ENCODE data around the gene TMC1. TPM values are rescaled to one million over a fixed set of nuclear protein-coding genes. Genes with fewer than 3 reads are reported as not detected.

Gene TMC1
- polyA plus RNA-seq, 3 donors, result 0.16 to 0.55 (median 0.40) TPM

DNA sequence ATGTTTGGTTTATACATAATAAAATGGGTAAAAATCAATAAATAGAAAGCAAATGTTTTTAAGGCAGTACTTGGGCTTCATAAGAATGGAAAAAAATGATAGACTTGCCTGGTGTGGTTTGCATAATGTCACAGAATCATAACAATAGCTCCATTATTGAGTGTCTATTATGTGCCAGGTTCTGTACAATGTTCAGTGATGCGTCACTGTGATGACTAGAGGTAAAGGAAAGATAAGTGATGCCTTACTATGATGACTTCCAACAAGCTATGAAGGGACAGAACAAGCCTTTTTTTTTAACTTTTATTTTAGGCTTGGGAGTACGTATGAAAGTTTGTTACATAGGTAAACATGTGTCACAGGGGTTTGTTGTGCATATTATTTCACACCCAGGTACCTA is 128.8 kb downstream of the TMC1 start:
- no peaks in the 10 kb centered on the region for H3K36me3 Mint-ChIP-seq
- no peak overlapping the region for H3K27ac Mint-ChIP-seq
- no peaks in the 10 kb centered on the region for H3K36me3 ChIP-seq (replicated peaks in 1 of 2; ENCODE audit: control insufficient read depth in 1 of 2, insufficient read depth in 2 of 2, low read length in 2 of 2)
- peaks cover 0 to 3% (median 0%) of the 10 kb centered on the region in 7 donors for H3K9me3 Mint-ChIP-seq
- no peaks in the 10 kb centered on the region for H3K9me3 ChIP-seq (replicated peaks in 1 of 2; ENCODE audit: control insufficient read depth in 1 of 2, insufficient read depth in 1 of 2, low read length in 2 of 2)
- TF ChIP-seq, protein P1, sequence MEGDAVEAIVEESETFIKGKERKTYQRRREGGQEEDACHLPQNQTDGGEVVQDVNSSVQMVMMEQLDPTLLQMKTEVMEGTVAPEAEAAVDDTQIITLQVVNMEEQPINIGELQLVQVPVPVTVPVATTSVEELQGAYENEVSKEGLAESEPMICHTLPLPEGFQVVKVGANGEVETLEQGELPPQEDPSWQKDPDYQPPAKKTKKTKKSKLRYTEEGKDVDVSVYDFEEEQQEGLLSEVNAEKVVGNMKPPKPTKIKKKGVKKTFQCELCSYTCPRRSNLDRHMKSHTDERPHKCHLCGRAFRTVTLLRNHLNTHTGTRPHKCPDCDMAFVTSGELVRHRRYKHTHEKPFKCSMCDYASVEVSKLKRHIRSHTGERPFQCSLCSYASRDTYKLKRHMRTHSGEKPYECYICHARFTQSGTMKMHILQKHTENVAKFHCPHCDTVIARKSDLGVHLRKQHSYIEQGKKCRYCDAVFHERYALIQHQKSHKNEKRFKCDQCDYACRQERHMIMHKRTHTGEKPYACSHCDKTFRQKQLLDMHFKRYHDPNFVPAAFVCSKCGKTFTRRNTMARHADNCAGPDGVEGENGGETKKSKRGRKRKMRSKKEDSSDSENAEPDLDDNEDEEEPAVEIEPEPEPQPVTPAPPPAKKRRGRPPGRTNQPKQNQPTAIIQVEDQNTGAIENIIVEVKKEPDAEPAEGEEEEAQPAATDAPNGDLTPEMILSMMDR (IDR thresholded peaks at IDR 0.05), result no peak
- no peak overlapping the region for H3K4me2 ChIP-seq (replicated peaks; ENCODE audit: extremely low read depth, low read length, poor library complexity, severe bottlenecking)
- H2AFZ ChIP-seq (ENCODE audit: insufficient read depth, low read depth, low read length, poor library complexity, severe bottlenecking), result no peak overlapping the region
- H3K9ac ChIP-seq (ENCODE audit: insufficient read depth, low read length, poor library complexity, severe bottlenecking), result no peak overlapping the region
- DNase-seq, result no peak
- no peaks in the 10 kb centered on the region for H3K27me3 ChIP-seq (ENCODE audit: control insufficient read depth in 2 of 2, insufficient read depth in 2 of 2, low read length in 2 of 2)
- peaks cover 18% of the 10 kb centered on the region for H3K4me1 Mint-ChIP-seq
- no peak overlapping the region for H3K4me3 ChIP-seq (replicated peaks in 1 of 3; ENCODE audit: low read depth in 2 of 3, low read length in 3 of 3)
- intact Hi-C loops (cut with micrococcal nuclease), result no loop called here
- H3K79me2 ChIP-seq (ENCODE audit: insufficient read depth, low read length), result no peaks in the 10 kb centered on the region
- peaks cover 16 to 19% of the 10 kb centered on the region in 2 donors for H3K4me1 ChIP-seq (ENCODE audit: control insufficient read depth in 1 of 2, insufficient read depth in 2 of 2, low read length in 2 of 2)
- no peaks in the 10 kb centered on the region for H4K20me1 ChIP-seq (ENCODE audit: insufficient read depth, low read length)
- WGBS (ENCODE audit: insufficient coverage), result no CpG with 5 or more reads among the region's 2 CpGs
- peaks cover 2 to 10% (median 5%) of the 10 kb centered on the region in 3 donors for H3K27me3 Mint-ChIP-seq (ENCODE audit: low read depth in 3 of 3)
- H3K4me3 Mint-ChIP-seq, result no peak overlapping the region
- no peak overlapping the region for H3K27ac ChIP-seq (ENCODE audit: low read depth in 1 of 2, low read length in 2 of 2)

DNA sequence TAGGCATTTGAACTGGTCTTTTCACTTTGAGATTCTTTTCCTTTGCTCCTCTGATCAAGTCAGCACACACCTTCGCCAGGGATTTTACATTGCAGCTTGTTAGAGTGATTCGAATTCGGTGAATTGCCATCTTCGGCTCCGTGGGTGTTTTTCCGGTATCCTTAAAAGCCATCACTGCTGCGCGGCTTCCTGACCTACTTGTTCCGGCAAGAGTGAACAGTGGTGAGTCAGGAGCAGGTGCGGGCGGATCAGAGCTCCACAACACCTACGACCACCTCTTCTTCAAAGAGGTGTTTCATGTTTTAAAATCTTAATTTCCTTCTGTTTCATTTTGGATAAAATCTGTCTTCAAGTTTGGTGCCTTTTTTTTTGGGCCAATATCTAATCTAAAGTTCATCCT is 134.6 kb downstream of the TMC1 start:
- TF ChIP-seq, protein P1 (IDR thresholded peaks at IDR 0.05), result no peak
- H4K20me1 ChIP-seq (ENCODE audit: insufficient read depth, low read length), result no peaks in the 10 kb centered on the region
- DNase-seq, result no peak
- 95% methylated on average over 6 of the region's 12 CpGs for WGBS (ENCODE audit: insufficient coverage)
- H3K27me3 Mint-ChIP-seq (ENCODE audit: low read depth in 3 of 3), result peaks cover 15 to 28% (median 15%) of the 10 kb centered on the region in 3 donors
- no peak overlapping the region for H3K9ac ChIP-seq (ENCODE audit: insufficient read depth, low read length, poor library complexity, severe bottlenecking)
- H2AFZ ChIP-seq (ENCODE audit: insufficient read depth, low read depth, low read length, poor library complexity, severe bottlenecking), result no peak overlapping the region
- no peak overlapping the region for H3K27ac Mint-ChIP-seq
- no peak overlapping the region for H3K27ac ChIP-seq (ENCODE audit: low read depth in 1 of 2, low read length in 2 of 2)
- H3K4me1 Mint-ChIP-seq, result peaks cover 1% of the 10 kb centered on the region
- H3K4me1 ChIP-seq (ENCODE audit: control insufficient read depth in 1 of 2, insufficient read depth in 2 of 2, low read length in 2 of 2), result no peaks in the 10 kb centered on the region
- no peaks in the 10 kb centered on the region for H3K36me3 ChIP-seq (replicated peaks in 1 of 2; ENCODE audit: control insufficient read depth in 1 of 2, insufficient read depth in 2 of 2, low read length in 2 of 2)
- H3K79me2 ChIP-seq (ENCODE audit: insufficient read depth, low read length), result no peaks in the 10 kb centered on the region
- H3K27me3 ChIP-seq (ENCODE audit: control insufficient read depth in 2 of 2, insufficient read depth in 2 of 2, low read length in 2 of 2), result peaks cover 8 to 19% of the 10 kb centered on the region in 2 donors
- intact Hi-C loops (cut with micrococcal nuclease), result no loop called here
- no peaks in the 10 kb centered on the region for H3K36me3 Mint-ChIP-seq
- H3K4me3 Mint-ChIP-seq, result peak overlapping the region in 1 of 2 donors; percentile 8
- H3K4me3 ChIP-seq (replicated peaks in 1 of 3; ENCODE audit: low read depth in 2 of 3, low read length in 3 of 3), result no peak overlapping the region
- peaks cover 0 to 4% (median 0%) of the 10 kb centered on the region in 7 donors for H3K9me3 Mint-ChIP-seq
- H3K9me3 ChIP-seq (replicated peaks in 1 of 2; ENCODE audit: control insufficient read depth in 1 of 2, insufficient read depth in 1 of 2, low read length in 2 of 2), result no peaks in the 10 kb centered on the region
- H3K4me2 ChIP-seq (replicated peaks; ENCODE audit: extremely low read depth, low read length, poor library complexity, severe bottlenecking), result no peak overlapping the region
